Hepatocyte (in vitro differentiated cells): ENCODE results near the gene ZMIZ1. TPM values are rescaled to one million over a fixed set of nuclear protein-coding genes. Genes with fewer than 3 reads are reported as not detected.

ENCODE experiments used
- DNase-seq: peaks from one replicate; pipeline ENCODE4 v3.0.0-alpha.2; 2016; ENCODE audit warnings: low spot score
- H2AFZ ChIP-seq: fragments of 200-600 bp; sonication (generic); 2 replicates; pipeline ENCODE4 v1.6.0; 2016; ENCODE audit warnings: antibody characterized with exemption, mild to moderate bottlenecking
- H3K27ac ChIP-seq: fragments of 200-600 bp; sonication (generic); 2 replicates; pipeline ENCODE4 v1.5.1; 2016; ENCODE audit warnings: mild to moderate bottlenecking
- H3K27me3 ChIP-seq: fragments of 200-600 bp; sonication (generic); 2 replicates; pipeline ENCODE4 v1.6.1; 2016
- H3K36me3 ChIP-seq: fragments of 200-600 bp; sonication (generic); replicated peaks from 2 replicates; pipeline ENCODE4 v1.5.1; 2016; ENCODE audit warnings: low read depth; ENCODE audit not compliant: insufficient read depth
- H3K4me1 ChIP-seq: fragments of 200-600 bp; sonication (generic); 2 replicates; pipeline ENCODE4 v1.5.1; 2016; ENCODE audit warnings: mild to moderate bottlenecking, moderate library complexity; ENCODE audit not compliant: insufficient read depth
- H3K4me2 ChIP-seq: fragments of 200-600 bp; sonication (generic); 2 replicates; pipeline ENCODE4 v1.6.0; 2016
- H3K4me3 ChIP-seq: fragments of 200-600 bp; sonication (generic); 2 replicates; pipeline ENCODE4 v1.5.1; 2016; ENCODE audit warnings: mild to moderate bottlenecking
- H3K79me2 ChIP-seq: fragments of 200-600 bp; sonication (generic); 2 replicates; pipeline ENCODE4 v1.6.0; 2017; ENCODE audit warnings: mild to moderate bottlenecking
- H3K9me2 ChIP-seq: fragments of 200-600 bp; sonication (generic); replicated peaks from 2 replicates; pipeline ENCODE4 v1.6.0; 2017; ENCODE audit warnings: mild to moderate bottlenecking; ENCODE audit not compliant: insufficient read depth
- H3K9me3 ChIP-seq: fragments of 200-600 bp; sonication (generic); 2 replicates; pipeline ENCODE4 v1.5.1; 2016; ENCODE audit warnings: low read depth, mild to moderate bottlenecking
- H4K20me1 ChIP-seq: fragments of 200-600 bp; sonication (generic); 2 replicates; pipeline ENCODE4 v1.6.0; 2016; ENCODE audit warnings: mild to moderate bottlenecking; ENCODE audit not compliant: insufficient read depth, poor library complexity, severe bottlenecking
- EZH2 ChIP-seq: fragments of 200-600 bp; sonication (generic); IDR thresholded peaks from 2 replicates; pipeline ENCODE4 v1.6.1; 2016; ENCODE audit warnings: antibody characterized with exemption, mild to moderate bottlenecking, borderline replicate concordance
- EZH2phosphoT487 ChIP-seq: fragments of 200-600 bp; sonication (generic); IDR thresholded peaks from one replicate; pipeline ENCODE4 v1.6.1; 2018; ENCODE audit warnings: antibody characterized with exemption, mild to moderate bottlenecking, low read depth, moderate library complexity; ENCODE audit not compliant: unreplicated experiment, severe bottlenecking
- WGBS: methylation state at CpG from one replicate; pipeline ENCODE4 v1.1.6; 2016; ENCODE audit warnings: low lambda C conversion rate; ENCODE audit errors: missing lambda C conversion rate; 5-methylcytosine and 5-hydroxymethylcytosine counted together
- polyA plus RNA-seq: library from polyadenylated mRNA; unstranded; fragments of >200 nt; fragmentation: Nextera tagmentation; extraction: Ambion mirVana; gene quantifications from 2 replicates; pipeline ENCODE4 v1.2.1, GENCODE V29; 2016
- total RNA-seq: library from RNA; depleted of rRNA; stranded (reverse); fragments of >200 nt; gene quantifications from 2 replicates; pipeline ENCODE4 v1.2.3, GENCODE V29; 2014
- TF ChIP-seq, protein P1 (sequence below): fragments of 200-600 bp; sonication (generic); IDR thresholded peaks from 2 replicates; pipeline ENCODE4 v1.5.1; 2016; ENCODE audit warnings: antibody characterized with exemption, mild to moderate bottlenecking; ENCODE audit not compliant: poor library complexity

The ZMIZ1 gene
- total and polyA plus RNA-seq, 2 experiments from 2014 or later, result 30.9 to 32.4 TPM

DNA sequence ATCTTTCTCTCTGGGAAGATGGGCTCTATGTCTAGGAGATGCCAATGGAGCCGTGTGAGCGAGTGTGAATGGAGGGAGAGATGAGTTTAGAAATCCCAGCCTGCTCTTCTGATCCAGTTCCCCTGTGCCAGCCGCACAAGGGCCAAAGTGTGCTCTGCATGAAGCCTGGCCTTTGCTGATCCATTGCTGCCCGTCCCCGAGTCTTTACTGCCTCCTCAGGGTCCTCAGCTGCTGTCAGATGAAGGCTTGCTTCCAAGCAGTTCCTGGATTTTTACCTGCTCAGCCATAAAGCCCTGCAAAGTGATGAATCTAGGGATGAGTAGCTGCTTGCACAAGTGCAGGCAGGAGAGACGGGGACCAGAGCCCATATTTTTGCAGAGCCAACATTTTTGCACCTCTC is 115.9 kb downstream of the ZMIZ1 start:
- 67% methylated on average over 6 of the region's 6 CpGs for WGBS
- H2AFZ ChIP-seq, result no peak overlapping the region
- peaks cover 62% of the 10 kb centered on the region for H3K4me1 ChIP-seq
- no peaks in the 10 kb centered on the region for H3K9me2 ChIP-seq
- peak overlapping the region; percentile 84 for H3K27ac ChIP-seq
- peaks cover 65% of the 10 kb centered on the region for H3K79me2 ChIP-seq
- H3K4me2 ChIP-seq, result peak overlapping the region; percentile 43
- H3K4me3 ChIP-seq, result no peak overlapping the region
- H3K9me3 ChIP-seq, result no peaks in the 10 kb centered on the region
- H3K36me3 ChIP-seq, result no peaks in the 10 kb centered on the region
- TF ChIP-seq EZH2phosphoT487 (no peak), EZH2 (no peak)
- TF ChIP-seq, protein P1, sequence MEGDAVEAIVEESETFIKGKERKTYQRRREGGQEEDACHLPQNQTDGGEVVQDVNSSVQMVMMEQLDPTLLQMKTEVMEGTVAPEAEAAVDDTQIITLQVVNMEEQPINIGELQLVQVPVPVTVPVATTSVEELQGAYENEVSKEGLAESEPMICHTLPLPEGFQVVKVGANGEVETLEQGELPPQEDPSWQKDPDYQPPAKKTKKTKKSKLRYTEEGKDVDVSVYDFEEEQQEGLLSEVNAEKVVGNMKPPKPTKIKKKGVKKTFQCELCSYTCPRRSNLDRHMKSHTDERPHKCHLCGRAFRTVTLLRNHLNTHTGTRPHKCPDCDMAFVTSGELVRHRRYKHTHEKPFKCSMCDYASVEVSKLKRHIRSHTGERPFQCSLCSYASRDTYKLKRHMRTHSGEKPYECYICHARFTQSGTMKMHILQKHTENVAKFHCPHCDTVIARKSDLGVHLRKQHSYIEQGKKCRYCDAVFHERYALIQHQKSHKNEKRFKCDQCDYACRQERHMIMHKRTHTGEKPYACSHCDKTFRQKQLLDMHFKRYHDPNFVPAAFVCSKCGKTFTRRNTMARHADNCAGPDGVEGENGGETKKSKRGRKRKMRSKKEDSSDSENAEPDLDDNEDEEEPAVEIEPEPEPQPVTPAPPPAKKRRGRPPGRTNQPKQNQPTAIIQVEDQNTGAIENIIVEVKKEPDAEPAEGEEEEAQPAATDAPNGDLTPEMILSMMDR, result no peak
- H4K20me1 ChIP-seq, result peaks cover 56% of the 10 kb centered on the region
- no peaks in the 10 kb centered on the region for H3K27me3 ChIP-seq
- DNase-seq, result no peak

DNA sequence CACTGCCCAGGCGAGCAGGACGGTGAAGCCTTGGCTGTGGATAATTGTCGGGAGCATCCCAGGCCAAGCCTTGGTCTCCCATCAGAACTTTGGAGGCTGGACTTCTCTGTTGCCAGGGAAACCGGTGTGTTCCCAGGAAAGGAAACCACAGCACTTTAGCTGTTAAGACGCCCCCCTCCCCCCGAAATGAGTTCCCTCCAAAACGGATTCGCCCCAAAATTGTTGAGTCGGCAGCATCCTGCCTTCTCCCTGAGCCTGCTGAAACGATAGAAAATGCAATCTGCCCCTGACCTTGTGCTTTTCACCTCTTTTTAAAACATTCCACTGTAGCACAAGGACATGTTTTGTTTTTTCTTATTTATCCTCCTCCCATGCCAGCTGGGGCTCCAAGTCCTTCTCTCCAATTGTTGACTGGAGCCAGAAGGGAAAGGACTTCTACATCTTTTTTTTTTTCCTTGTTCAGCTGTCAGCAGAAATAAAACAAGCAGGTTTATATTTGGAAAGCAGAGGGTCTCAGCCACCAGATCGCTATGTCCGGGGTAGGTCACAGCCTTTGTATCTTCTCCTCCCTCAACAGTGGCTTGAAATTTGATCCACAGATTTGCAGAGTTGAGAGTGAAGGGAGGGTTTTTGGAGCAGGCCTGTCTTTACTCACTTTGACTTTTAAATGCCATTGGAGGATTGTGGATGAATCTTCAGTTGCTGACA is 116.5 kb downstream of the ZMIZ1 start:
- peaks cover 66% of the 10 kb centered on the region for H3K79me2 ChIP-seq
- H3K4me3 ChIP-seq, result no peak overlapping the region
- TF ChIP-seq, protein P1, result no peak
- no peak for TF ChIP-seq EZH2phosphoT487
- no peak for TF ChIP-seq EZH2
- H3K27ac ChIP-seq, result peak overlapping the region; percentile 84
- no peaks in the 10 kb centered on the region for H3K9me2 ChIP-seq
- H3K27me3 ChIP-seq, result no peaks in the 10 kb centered on the region
- H2AFZ ChIP-seq, result no peak overlapping the region
- no peaks in the 10 kb centered on the region for H3K9me3 ChIP-seq
- 45% methylated on average over 12 of the region's 12 CpGs for WGBS
- no peak for DNase-seq
- H3K36me3 ChIP-seq, result no peaks in the 10 kb centered on the region
- peak overlapping the region; percentile 43 for H3K4me2 ChIP-seq
- H4K20me1 ChIP-seq, result peaks cover 53% of the 10 kb centered on the region
- peaks cover 62% of the 10 kb centered on the region for H3K4me1 ChIP-seq

DNA sequence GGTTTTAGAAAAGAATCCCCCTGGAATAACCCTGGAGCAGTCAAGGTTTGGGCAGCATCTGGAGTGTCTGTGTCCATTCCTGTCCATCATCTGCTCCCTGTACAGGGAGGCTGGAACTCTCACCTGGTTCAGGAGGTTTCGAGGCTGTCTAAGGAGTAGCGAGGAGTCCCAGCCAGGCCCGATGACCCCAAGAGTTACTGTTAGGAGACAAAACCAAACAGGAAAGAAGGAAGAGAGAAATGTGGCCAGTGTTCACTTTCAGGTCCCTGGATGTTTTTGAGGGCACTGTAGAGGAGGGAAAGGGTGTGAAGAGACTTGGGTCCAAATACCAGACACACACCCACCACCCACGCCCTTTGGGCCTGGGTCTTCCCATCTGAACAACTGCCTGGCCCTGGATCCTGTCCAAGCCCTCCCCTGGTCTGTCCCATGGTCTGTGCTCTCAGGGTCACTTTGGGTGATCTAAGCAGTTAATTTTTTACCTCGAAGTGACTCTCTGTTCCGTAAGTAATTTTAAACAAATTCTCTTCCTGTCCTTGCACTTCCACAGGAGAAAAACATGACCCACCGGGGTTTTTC is 117.1 kb downstream of the ZMIZ1 start:
- DNase-seq, result no peak
- peak overlapping the region; percentile 84 for H3K27ac ChIP-seq
- H3K36me3 ChIP-seq, result no peaks in the 10 kb centered on the region
- 56% methylated on average over 7 of the region's 7 CpGs for WGBS
- no peaks in the 10 kb centered on the region for H3K9me3 ChIP-seq
- no peaks in the 10 kb centered on the region for H3K27me3 ChIP-seq
- H4K20me1 ChIP-seq, result peaks cover 52% of the 10 kb centered on the region
- peaks cover 62% of the 10 kb centered on the region for H3K4me1 ChIP-seq
- no peak overlapping the region for H3K4me3 ChIP-seq
- peaks cover 66% of the 10 kb centered on the region for H3K79me2 ChIP-seq
- no peaks in the 10 kb centered on the region for H3K9me2 ChIP-seq
- TF ChIP-seq EZH2phosphoT487, result no peak
- TF ChIP-seq, protein P1, result no peak
- no peak for TF ChIP-seq EZH2
- no peak overlapping the region for H2AFZ ChIP-seq
- peak overlapping the region; percentile 37 for H3K4me2 ChIP-seq
